Panc1 (cell line): ENCODE results near the gene TSPAN5. TPM values are rescaled to one million over a fixed set of nuclear protein-coding genes. Genes with fewer than 3 reads are reported as not detected.

ENCODE experiments used
- ATAC-seq: fragments of 200-7000 bp; cut with Tn5 transposase; 2 replicates; pipeline ENCODE4 v1.9.1; 2020; ENCODE audit warnings: mild to moderate bottlenecking, moderate library complexity
- BruUV-seq: library from RNA; stranded (reverse); fragments of 400-500 nt; replicated peaks from 2 replicates; lab custom pipeline; 2021; lab: Mats Ljungman, UMichigan
- CTCF ChIA-PET: fragments of 300-600 bp; sonication (Branson Sonifier 250); formaldehyde crosslinking; loops from one replicate; lab custom pipeline; 2022; ENCODE audit warnings: antibody characterized with exemption; lab: Charles Lee
- POLR2A ChIA-PET: fragments of 300-600 bp; sonication (Branson Sonifier 250); formaldehyde crosslinking; loops from one replicate; lab custom pipeline; 2022; ENCODE audit warnings: antibody characterized with exemption; lab: Charles Lee
- DNase-seq: peaks from one replicate; pipeline ENCODE4 v3.0.0-alpha.2; 2010; ENCODE audit warnings: low read depth, low spot score
- H3K27ac ChIP-seq: 2 replicates; pipeline ENCODE4 v1.5.1; 2011; ENCODE audit warnings: mild to moderate bottlenecking, low read length, inconsistent platforms
- H3K27me3 ChIP-seq: fragments of 200-500 bp; sonication (Bioruptor generic); 2 replicates; pipeline ENCODE4 v1.6.0; 2014; ENCODE audit warnings: low read length, inconsistent platforms; ENCODE audit not compliant: control insufficient read depth, insufficient read depth
- H3K36me3 ChIP-seq: fragments of 200-500 bp; sonication (Bioruptor generic); 2 replicates; pipeline ENCODE4 v1.5.1; 2014; ENCODE audit warnings: inconsistent platforms, mild to moderate bottlenecking, low read length, moderate library complexity; ENCODE audit not compliant: control insufficient read depth, insufficient read depth
- H3K4me1 ChIP-seq: 2 replicates; pipeline ENCODE4 v1.5.1; 2011; ENCODE audit warnings: inconsistent platforms, mild to moderate bottlenecking, low read length, moderate library complexity; ENCODE audit not compliant: control insufficient read depth, insufficient read depth
- H3K4me3 ChIP-seq, 2 experiments: 2 replicates each; pipeline ENCODE4 v1.5.1; 2011 to 2012; ENCODE audit warnings: low read depth in 2 of 2, low read length in 2 of 2, mild to moderate bottlenecking in 2 of 2, inconsistent platforms in 1 of 2, moderate library complexity in 1 of 2
- H3K9me3 ChIP-seq: fragments of 200-500 bp; sonication (Bioruptor generic); 2 replicates; pipeline ENCODE4 v1.5.1; 2014; ENCODE audit warnings: low read depth, mild to moderate bottlenecking, inconsistent platforms, low read length, moderate library complexity; ENCODE audit not compliant: control insufficient read depth, insufficient read depth
- POLR2AphosphoS5 ChIP-seq: IDR thresholded peaks from 2 replicates; pipeline ENCODE4 v1.6.1; 2012; ENCODE audit warnings: mild to moderate bottlenecking, low read depth, low read length, moderate library complexity
- SIN3A ChIP-seq: IDR thresholded peaks from 2 replicates; pipeline ENCODE4 v1.6.1; 2012; ENCODE audit warnings: low read depth, mild to moderate bottlenecking, low read length, moderate library complexity, borderline replicate concordance; ENCODE audit not compliant: insufficient read depth
- TCF7L2 ChIP-seq: IDR thresholded peaks from 2 replicates; pipeline ENCODE4 v1.6.1; 2011; ENCODE audit warnings: mild to moderate bottlenecking, low read depth, low read length, inconsistent platforms
- in situ Hi-C: cut with HindIII; loops from 2 replicates; pipeline ENCODE4 v1.10.0; 2016; ENCODE audit warnings: low sequenced_read_pairs, low pct_unique_long_range_greater_than_20kb
- intact Hi-C: fragments of 100-400 bp; cut with micrococcal nuclease; formaldehyde crosslinking; loops from one replicate; pipeline ENCODE4 v1.10.0; 2022; ENCODE audit not compliant: unreplicated experiment
- total RNA-seq: library from RNA; stranded (reverse); gene quantifications from one replicate; pipeline ENCODE4 v1.2.1, GENCODE V29; 2021; ENCODE audit not compliant: unreplicated experiment
- TF ChIP-seq, protein P1 (sequence below): fragments of 450-650 bp; IDR thresholded peaks from 2 replicates; pipeline ENCODE4 v1.5.1; 2017; ENCODE audit warnings: mild to moderate bottlenecking
- TF ChIP-seq, protein P2 (sequence below), 2 experiments: IDR thresholded peaks; 2 replicates each; pipeline ENCODE4 v1.6.1; 2011 to 2012; ENCODE audit warnings: low read depth in 2 of 2, control low read depth in 1 of 2, low read length in 1 of 2, mild to moderate bottlenecking in 1 of 2, moderate library complexity in 1 of 2; ENCODE audit not compliant: insufficient read depth in 1 of 2

Gene TSPAN5
- total RNA-seq, 1 experiment from 2014 or later = 61.9 TPM

DNA sequence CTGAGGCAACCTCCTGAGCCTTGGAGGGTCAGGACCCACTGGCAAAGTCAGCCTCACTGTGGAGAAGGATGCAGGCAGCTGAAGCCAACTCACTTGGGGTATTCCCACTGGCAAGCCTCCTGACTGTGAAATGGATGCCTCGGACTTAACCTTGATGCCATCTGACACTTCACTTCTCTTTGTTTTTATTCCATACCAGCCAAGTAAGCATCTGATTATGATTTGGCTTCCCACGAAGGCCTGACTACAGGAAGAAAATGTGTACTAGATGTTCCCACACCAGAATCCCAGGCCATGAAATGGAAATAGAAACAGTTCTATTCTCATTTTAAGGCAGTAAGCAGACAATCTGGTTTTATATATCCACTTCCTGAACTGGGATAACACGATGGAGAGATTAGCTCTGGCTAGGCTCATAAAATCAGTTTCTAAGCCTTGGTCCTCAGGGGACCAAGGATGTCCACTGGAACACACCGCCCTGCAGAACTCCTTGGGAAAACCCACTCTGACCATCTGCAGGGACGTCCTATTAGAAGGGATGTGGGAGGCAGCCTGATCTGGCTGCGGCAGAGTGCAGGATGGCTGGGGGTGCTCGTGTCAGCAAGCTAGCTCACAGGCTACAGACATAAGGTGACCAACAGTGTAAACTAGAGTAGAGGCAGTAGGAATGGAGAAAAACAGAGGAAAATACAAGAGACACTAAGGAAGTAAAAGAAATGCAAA lies 89.3 kb downstream of the TSPAN5 start:
- Histone ChIP-seq H3K4me1 (no peaks in the 10 kb centered on the region; the same call in 1 of the 2 replicates), H3K27me3 (no peaks in the 10 kb centered on the region), H3K27ac (no peak overlapping the region), H3K9me3 (no peaks in the 10 kb centered on the region), H3K4me3 (no peak overlapping the region), H3K36me3 (no peaks in the 10 kb centered on the region; the same call in 1 of the 2 replicates)
- in situ Hi-C loops (no loop called here), intact Hi-C loops (no loop called here)
- ATAC-seq (no peak), DNase-seq (no peak)
- POLR2A ChIA-PET = no interaction called here
- no peak for TF ChIP-seq SIN3A
- TF ChIP-seq, protein P1, sequence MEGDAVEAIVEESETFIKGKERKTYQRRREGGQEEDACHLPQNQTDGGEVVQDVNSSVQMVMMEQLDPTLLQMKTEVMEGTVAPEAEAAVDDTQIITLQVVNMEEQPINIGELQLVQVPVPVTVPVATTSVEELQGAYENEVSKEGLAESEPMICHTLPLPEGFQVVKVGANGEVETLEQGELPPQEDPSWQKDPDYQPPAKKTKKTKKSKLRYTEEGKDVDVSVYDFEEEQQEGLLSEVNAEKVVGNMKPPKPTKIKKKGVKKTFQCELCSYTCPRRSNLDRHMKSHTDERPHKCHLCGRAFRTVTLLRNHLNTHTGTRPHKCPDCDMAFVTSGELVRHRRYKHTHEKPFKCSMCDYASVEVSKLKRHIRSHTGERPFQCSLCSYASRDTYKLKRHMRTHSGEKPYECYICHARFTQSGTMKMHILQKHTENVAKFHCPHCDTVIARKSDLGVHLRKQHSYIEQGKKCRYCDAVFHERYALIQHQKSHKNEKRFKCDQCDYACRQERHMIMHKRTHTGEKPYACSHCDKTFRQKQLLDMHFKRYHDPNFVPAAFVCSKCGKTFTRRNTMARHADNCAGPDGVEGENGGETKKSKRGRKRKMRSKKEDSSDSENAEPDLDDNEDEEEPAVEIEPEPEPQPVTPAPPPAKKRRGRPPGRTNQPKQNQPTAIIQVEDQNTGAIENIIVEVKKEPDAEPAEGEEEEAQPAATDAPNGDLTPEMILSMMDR = no peak
- TF ChIP-seq, protein P2, sequence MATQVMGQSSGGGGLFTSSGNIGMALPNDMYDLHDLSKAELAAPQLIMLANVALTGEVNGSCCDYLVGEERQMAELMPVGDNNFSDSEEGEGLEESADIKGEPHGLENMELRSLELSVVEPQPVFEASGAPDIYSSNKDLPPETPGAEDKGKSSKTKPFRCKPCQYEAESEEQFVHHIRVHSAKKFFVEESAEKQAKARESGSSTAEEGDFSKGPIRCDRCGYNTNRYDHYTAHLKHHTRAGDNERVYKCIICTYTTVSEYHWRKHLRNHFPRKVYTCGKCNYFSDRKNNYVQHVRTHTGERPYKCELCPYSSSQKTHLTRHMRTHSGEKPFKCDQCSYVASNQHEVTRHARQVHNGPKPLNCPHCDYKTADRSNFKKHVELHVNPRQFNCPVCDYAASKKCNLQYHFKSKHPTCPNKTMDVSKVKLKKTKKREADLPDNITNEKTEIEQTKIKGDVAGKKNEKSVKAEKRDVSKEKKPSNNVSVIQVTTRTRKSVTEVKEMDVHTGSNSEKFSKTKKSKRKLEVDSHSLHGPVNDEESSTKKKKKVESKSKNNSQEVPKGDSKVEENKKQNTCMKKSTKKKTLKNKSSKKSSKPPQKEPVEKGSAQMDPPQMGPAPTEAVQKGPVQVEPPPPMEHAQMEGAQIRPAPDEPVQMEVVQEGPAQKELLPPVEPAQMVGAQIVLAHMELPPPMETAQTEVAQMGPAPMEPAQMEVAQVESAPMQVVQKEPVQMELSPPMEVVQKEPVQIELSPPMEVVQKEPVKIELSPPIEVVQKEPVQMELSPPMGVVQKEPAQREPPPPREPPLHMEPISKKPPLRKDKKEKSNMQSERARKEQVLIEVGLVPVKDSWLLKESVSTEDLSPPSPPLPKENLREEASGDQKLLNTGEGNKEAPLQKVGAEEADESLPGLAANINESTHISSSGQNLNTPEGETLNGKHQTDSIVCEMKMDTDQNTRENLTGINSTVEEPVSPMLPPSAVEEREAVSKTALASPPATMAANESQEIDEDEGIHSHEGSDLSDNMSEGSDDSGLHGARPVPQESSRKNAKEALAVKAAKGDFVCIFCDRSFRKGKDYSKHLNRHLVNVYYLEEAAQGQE (IDR thresholded peaks at IDR 0.05; ENCODE audit: insufficient read depth in 1 of 2, low read depth in 2 of 2, low read length in 1 of 2) = no peak
- TF ChIP-seq TCF7L2 = no peak
- no peak for TF ChIP-seq POLR2AphosphoS5
- CTCF ChIA-PET = no interaction called here
- BruUV-seq = no TSS peak

DNA sequence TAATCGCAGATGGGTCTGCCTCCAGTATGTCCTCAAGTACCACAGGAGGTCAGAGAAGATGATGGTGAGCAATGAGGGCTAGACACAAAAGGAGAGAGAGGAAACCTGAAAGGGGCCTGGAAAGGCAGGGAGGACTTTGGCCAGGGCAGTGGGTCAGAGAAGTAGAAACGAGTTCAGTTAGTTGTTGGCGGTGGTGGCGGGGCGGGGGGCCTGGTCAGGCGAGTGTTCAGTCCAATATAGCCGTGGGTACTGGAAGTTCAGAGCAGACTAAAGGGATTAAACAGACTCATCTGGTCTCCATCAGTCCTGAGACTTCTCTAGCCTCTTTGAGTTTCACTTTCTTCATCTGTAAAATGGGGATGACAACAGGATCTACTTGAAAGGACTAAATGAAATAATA lies 90.8 kb downstream of the TSPAN5 start:
- ATAC-seq = no peak
- BruUV-seq = no TSS peak
- H3K27me3 ChIP-seq = no peaks in the 10 kb centered on the region
- ChIA-PET CTCF (no interaction called here), POLR2A (no interaction called here)
- no peak overlapping the region for H3K4me3 ChIP-seq
- no peak overlapping the region for H3K27ac ChIP-seq
- H3K4me1 ChIP-seq = no peaks in the 10 kb centered on the region; the same call in 1 of the 2 replicates
- no peaks in the 10 kb centered on the region; the same call in 1 of the 2 replicates for H3K36me3 ChIP-seq
- no peak for TF ChIP-seq TCF7L2
- in situ Hi-C loops = no loop called here
- intact Hi-C loops = no loop called here
- H3K9me3 ChIP-seq = no peaks in the 10 kb centered on the region
- no peak for DNase-seq

DNA sequence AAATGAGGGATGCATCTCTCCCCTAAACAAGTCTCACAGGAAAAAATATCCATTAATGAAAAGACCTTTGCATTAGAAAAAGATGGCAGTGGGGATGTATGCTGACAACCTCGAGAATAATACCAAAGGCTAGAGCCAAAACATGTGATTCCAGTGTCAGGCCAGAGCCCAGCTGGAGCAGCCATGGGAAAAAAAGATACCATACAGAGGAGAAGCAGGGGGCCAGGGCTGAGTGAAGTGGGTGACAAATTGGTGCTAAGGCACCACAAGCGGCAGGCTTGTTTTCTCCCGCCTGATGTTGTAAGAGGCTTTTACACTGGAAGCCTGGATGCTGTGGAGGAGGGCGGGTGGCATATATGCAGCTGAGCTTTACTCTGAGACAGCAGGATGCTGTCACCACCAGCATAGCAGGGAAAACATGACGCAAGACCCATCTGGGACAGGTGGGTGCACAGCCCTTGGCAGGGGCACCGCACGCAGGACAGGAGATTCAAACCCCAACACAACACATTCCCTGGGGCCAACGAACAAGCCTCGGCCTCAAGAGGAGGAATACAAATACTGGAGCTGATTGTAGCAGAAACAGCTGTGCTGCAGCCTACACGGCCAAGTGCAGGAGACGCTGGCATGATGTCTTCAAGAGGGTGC lies 91.9 kb downstream of the TSPAN5 start:
- CTCF ChIA-PET = no interaction called here
- intact Hi-C loops = no loop called here

More for the DNA sequence above, 91.9 kb downstream of the TSPAN5 start:
- H3K36me3 ChIP-seq = no peaks in the 10 kb centered on the region; the same call in 1 of the 2 replicates
- H3K4me3 ChIP-seq = no peak overlapping the region
- ATAC-seq (peak; percentile 48; the same call in 1 of the 2 replicates), DNase-seq (no peak)
- no peak overlapping the region for H3K27ac ChIP-seq
- in situ Hi-C loops = no loop called here
- H3K9me3 ChIP-seq = no peaks in the 10 kb centered on the region
- TF ChIP-seq SIN3A (no peak), TCF7L2 (no peak), POLR2AphosphoS5 (no peak)
- TF ChIP-seq, protein P1 = no peak
- TF ChIP-seq, protein P2 (IDR thresholded peaks at IDR 0.05; ENCODE audit: insufficient read depth in 1 of 2, low read depth in 2 of 2, low read length in 1 of 2) = no peak
- H3K4me1 ChIP-seq = no peaks in the 10 kb centered on the region; the same call in 1 of the 2 replicates
- no TSS peak for BruUV-seq
- POLR2A ChIA-PET = no interaction called here
- no peaks in the 10 kb centered on the region for H3K27me3 ChIP-seq
